Activated CD8-positive, alpha-beta memory T cell treated with anti-CD3 and anti-CD28 coated beads, Interleukin-2, amount 50 U/mL, for 4 hours (primary cell): Measurements from ENCODE around the gene PITPNB.

Source experiments
- DNase-seq: peaks from one replicate; pipeline ENCODE4 v3.0.0-alpha.2; 2020

The PITPNB gene

GRCh38 chr22:27853424-27853823, 65.6 kb downstream of the PITPNB start:
- no peak for DNase-seq

DNA sequence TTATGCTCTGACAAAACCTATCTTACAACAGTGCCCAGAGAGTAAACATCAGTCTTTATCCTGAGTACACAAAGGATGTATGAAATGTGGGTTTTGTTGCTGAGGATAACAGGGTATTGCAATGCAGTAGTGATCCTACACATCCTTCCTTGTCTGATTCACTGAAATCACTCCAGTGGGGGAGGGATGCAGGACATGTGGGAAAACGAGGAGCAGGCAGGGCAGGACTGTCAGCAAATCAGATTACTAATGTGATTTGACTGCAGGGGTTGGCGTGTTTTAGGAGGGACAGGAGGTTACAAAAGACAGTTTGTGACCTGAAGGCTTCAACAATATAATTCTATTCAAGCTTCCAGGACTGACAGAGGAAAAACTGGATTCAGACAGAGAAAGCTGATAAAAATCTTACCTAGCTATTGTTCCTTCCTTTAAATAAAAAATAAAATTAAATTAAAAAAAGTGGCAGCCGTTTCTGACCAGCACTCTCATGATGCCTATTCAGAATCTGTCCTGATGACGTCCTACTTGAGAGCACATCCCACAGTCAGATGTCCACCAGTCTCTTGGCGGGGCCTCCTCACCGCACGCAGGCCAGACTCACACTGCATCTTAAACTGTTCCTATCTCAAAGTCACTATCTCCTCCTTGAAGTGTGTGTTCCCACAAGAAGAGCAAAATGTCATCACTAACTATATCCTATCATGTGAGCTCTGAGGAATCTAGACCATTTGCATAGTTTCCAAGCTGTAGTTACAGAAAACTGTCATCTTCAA, 66.9 kb downstream of the PITPNB start:
- no peak for DNase-seq

DNA sequence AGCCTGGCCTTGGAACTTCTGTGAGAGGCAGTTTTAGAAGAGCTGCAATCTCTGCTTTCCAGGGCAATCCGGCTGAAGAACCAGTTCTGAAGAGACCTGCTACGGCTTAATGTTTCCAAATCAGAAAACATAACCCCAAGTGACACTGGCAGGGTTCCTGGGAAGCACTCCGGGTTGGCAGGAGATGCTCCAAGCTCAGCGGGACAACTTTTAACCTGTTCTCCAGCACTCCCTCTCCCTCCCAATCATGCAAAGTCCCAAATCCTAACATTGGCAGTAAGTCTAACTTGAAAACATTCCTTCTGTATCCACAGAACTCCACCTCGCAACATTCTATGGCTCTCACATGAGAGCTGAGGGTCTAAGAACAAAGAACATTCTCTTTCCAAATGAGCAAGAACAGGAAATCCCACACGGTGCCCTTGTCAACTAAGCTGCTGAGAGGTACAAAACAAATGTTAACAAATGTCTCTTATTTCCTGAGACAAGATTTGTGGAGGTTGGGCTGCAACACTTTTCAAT, 69.0 kb downstream of the PITPNB start:
- no peak for DNase-seq

DNA sequence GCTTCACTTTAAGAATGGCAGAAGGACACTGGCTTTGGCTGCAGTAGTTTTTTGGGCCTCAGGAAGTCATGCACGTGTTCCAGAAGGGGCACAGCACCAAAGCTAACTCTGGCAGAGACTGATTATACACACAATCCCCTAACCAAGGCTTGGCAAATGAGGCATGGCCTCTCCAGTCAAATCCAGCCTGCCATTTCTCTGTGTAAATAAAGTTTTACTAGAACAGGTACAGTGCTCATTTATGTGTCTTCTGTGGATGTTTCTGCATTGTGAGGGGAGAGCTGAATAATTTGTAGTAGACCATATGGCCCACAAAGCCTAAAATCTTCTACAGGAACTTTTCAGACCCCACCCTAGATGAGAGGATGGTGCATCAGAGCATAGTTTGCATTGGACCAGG, 71.1 kb downstream of the PITPNB start:
- DNase-seq: no peak

GRCh38 chr22:27846910-27847309, 72.1 kb downstream of the PITPNB start:
- no peak for DNase-seq

DNA sequence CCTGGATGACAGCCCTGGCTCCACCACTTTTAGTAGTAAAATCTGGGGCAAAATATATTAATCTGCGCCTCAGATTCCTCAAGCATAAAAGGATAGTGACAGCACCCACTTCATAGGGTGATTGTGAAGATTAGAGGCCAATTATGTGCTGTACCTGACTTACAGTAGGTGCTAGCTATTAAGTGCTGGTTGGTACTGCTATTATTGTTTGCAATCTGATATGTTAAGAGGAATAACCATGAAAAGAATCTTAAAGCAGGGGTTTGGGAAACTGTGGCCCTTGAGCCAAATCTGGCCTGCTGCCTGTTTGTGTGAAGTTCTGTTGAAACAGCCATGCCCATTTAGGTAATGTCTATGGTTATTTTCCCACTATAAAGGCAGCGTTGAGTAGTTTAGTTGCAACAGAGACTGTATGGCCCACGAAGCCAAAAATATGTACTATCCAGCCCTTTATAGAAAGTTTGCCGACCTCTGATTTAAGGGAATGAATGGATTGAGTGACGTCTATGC, 72.8 kb downstream of the PITPNB start:
- no peak for DNase-seq

DNA sequence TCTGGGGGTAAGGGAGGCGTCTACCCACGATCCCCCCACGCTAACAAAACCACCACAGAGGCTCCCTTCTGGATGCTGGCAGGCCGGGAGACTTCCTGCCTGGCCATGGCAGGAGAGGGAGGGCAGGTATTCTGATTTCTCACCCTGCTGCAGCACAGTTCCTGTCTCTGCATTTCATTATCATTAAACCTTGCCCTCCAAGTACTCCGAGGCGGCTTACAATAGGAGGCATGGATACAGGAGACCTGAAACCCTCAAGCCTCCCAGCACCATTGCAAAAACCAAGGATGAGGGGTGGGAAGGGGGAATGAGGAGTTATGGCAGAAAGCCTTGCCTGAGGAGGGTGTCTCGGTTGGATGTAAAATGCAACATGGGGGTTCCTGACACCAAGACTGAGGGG, 73.4 kb downstream of the PITPNB start:
- DNase-seq: no peak

- DNase-seq: no peak
Measured at GRCh38 chr22:27844656-27845591, 74.1 kb downstream of the PITPNB start.

- DNase-seq: no peak
Measured at GRCh38 chr22:27844256-27844655, 74.8 kb downstream of the PITPNB start.

- DNase-seq: no peak
Measured at GRCh38 chr22:27843441-27843840, 75.6 kb downstream of the PITPNB start.

DNA sequence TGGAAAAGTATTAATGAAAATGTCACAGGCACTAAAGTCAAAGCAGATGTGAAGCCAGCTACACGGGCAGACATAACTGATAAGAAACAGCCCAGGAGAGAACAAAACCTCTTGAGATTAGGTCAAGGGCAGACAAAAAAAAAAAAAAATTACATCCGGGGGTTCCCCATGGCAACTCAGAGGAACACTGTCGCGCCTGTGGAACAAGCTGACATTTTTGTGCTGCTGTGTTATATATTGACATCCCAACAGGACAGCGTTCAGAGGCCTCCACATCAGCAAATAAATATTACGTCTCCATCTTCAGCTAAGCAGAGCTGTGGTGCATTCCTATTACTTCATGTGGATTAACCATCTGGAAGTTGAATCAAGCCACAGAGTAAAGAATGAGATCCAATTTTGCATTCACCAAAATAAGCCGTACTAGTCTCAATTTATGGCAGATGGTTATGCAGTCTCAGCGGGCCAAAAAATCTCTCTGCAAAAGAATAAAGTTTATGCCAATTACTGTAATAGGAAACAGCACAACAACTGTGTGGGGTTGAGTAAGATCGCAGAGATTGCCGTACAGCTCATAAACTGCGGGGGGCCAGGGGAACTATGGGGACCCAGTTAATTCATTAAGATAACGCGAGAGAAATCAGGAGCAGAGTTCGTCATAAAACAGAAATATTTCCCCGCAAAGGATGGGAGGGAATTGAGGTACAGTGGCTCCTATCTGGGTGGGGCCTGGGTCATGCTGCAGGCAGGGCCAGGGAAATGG, 76.2 kb downstream of the PITPNB start:
- DNase-seq: no peak

DNA sequence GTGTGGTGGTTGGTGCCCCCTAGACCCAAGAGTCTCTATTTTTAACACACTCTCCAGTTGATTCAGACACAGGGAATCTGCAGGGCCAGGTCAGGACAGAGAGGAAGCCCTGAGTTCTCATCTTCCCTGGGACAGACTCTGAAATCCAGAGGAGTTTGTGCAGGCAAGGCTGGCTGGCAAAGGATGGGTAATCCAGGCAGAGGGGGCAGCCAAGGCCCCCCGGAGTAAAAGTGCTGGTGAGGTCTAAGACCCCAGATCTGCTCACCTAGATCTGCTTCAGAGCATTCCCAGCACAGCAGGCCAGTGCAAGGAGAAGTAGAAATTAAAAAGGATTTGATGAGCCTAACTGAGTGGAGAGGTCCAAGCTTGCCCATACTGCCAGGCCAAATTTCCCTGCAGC, 76.9 kb downstream of the PITPNB start:
- DNase-seq: no peak

GRCh38 chr22:27840436-27840835, 78.6 kb downstream of the PITPNB start:
- no peak for DNase-seq

- no peak for DNase-seq
Measured at GRCh38 chr22:27839057-27839660, 79.9 kb downstream of the PITPNB start.

DNA sequence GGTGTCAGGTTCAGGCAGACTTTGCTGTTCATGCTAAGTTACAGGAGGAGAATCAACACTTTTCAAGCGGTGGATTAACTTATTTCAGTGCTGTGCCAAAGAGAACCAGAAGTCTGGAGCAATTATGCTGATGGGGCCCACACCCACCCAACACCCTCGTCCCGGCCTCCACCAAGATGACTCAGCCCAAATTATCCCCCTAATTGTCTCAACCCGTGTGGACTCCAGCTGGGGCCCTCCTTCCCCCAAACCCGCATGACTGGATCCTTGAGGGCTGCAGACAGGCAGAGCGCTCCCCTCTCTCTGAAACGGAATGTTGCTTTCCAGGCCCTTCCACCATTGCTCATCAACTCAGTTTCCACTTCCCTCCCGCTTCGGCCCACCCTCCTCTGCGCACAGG, 82.9 kb downstream of the PITPNB start:
- DNase-seq: no peak

GRCh38 chr22:27835446-27835845, 83.6 kb downstream of the PITPNB start:
- DNase-seq: no peak

DNA sequence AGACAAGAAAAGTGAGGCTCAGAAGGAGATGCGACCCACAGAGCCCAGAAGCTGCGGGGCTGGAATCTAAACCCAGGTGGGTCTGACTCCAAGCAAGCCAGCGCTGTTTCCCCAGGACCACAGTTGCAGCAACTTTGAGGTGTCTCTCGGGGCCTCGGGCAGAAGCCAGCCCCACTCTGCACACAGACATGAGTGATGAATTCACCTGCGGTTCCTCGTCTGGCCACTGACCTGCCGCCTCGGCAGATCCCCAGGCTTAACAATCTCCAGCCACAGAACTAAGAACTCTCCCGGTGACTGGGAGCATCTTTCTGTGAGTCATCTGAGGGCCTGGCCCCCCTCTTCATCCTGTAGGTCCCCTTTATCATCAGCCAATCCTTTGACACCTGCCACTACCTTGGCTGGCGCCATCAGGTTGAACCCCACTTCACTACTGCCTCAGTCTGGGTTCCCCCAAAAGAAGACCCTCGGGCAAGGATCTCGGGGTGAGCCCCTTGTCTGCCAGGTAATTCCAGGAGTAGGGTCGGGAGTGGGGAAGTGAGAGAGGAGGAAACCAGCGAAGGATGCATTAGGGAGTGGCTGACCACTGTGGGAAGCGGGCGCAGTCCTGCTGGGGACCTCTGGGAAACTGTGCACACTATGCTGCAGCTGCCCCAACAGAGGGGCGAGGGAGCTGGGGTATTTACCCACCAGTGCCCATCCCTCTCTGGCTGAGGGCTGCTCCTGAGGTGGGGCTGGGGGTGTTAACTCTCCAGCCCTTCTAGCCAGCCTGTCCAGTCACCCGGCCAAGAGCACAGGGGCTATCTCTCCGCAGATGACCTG, 84.5 kb downstream of the PITPNB start:
- DNase-seq: no peak

GRCh38 chr22:27833803-27834202, 85.3 kb downstream of the PITPNB start:
- DNase-seq: no peak

DNA sequence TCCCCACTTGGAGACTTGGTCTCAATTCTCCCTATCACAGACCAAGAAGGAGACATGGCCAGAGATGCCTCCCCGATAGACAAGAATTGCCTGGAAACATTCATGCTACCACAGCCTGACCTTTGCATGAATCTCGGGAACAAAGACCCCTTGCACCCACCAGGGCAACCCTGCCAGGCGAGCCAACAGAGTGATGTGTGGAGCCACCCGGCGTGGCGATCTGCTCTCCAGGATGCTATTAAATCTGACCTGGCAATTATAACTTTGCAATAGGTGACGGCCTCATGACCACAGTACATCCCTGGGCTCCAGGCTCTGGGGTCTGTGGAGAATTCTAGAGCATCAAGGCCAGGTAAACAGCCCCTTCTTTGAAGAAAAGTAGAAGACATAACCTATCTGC, 86.5 kb downstream of the PITPNB start:
- DNase-seq: no peak

DNA sequence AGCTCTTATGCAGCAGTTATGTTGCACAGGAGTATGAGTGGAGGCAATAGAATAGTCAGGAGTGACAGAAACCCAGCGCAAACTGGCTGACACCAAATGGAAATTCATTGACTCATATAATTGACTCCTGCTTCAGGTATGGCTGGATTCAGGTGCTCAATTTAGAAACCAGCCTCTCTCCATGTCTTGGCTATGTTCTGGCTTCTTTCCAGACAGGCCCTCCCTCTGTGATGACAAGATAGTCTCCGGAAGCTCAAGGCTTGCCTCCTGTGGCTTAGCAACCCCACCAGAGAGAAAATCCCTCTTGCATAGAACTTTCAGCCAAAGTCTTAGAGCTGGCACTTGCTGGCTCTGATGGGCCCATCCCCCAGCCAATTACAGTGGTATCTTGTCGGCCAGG, 89.4 kb downstream of the PITPNB start:
- no peak for DNase-seq
